A673 (cell line): Measurements from ENCODE around the gene PHF20.
"Not testable (repeated sequence)": the region's sequence is repeated elsewhere in the genome, so short reads cannot be mapped to it uniquely, and the experiment has no call there.

Experiments
- CTCF ChIP-seq: fragments of 300-800, 200-600 bp; sonication (generic); conservative IDR thresholded peaks from 2 replicates; pipeline ENCODE4 v1.5.1; 2017; ENCODE audit warnings: low read depth, mild to moderate bottlenecking, antibody characterized with exemption, low read length, moderate library complexity, mixed read lengths
- EZH2 ChIP-seq: fragments of 200-600 bp; sonication (generic); IDR thresholded peaks from 2 replicates; pipeline ENCODE4 v1.6.1; 2017; ENCODE audit warnings: borderline replicate concordance, low read depth, mild to moderate bottlenecking, mixed read lengths, antibody characterized with exemption, low read length; ENCODE audit not compliant: poor library complexity, severe bottlenecking

GRCh38 chr20:35783811-35784210, 12.0 kb downstream of the PHF20 start:
- TF ChIP-seq CTCF, EZH2: not testable (repeated sequence)
